Amygdala (tissue), 56 donors: ENCODE results near the gene KDM3A.
A peak's percentile ranks its signal among the peaks of the same experiment; 100 is the strongest.

ENCODE experiments used
- DNase-seq, 56 donors: peaks; one replicate each; lab custom pipeline; 2025; lab: John Stamatoyannopoulos, UW

The KDM3A gene

GRCh38 chr2:86510436-86510933, 69.3 kb downstream of the KDM3A start:
- no peak for DNase-seq

DNA sequence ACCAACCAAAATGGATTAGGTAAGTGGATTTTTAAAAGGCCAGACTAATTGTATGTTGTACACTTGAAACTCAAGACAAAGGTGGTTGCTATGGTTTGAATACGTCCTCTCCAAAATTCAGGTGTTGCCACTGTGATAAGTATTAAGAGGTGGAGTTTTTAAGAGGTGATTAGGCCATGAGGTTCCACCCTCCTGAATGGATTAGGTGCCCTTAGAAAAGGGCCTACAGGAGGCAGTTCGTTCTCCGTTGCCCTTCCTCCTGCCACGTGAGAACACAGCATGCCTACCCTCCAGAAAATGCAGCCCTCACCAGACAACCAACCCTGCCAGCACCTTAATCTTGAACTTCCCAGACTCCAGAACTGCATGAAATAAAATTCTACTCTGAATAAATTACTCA, 70.9 kb downstream of the KDM3A start:
- no peak for DNase-seq

DNA sequence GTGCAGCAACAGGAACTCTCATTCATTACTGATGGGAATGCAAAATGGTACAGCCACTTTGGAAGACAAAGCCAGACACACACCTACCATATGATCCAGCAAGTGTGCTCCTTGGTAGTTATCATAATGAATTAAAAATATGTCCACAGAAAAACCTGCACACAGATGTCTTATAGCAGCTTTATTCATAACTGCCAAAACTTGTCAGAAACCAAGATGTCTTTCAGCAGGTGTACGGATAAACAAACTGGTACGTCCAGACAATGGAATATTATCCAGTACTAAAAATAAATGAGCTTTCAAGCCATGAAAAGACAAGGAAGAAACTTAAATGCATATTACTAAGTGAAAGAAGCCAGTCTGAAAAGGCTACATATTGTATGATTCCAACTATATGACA, 71.7 kb downstream of the KDM3A start:
- no peak for DNase-seq

DNA sequence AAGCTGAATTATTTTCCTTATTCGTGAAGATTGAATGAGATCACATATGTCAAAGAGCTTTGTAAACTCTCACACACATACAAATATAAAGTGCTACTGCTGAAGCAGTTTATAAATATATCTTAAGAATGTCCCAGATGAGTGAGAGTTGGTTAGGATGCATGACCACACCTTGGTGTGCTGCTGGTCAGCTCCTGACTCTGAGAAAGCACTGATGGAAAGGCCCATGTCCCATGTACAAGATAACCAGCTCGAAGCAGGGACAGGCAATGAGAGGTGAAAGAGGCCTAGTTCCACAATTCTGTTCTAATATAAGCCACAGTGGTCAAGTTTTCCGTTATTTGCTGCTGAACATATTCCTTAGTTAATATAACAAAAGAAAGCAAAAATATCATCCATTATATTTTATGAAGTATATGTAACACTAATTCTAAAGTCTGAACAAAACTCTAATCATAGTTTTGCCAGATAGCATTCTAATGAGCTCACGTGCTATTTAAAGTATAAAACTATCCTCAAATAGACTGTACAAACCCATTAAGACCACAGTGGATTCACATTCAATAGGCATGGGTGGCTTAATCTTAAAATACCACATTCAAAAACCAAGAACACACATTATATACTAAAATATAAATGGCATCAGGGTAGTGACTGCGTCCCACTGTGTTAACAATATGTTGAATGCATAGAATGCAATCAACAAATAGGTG, 72.9 kb downstream of the KDM3A start:
- DNase-seq, result no peak

DNA sequence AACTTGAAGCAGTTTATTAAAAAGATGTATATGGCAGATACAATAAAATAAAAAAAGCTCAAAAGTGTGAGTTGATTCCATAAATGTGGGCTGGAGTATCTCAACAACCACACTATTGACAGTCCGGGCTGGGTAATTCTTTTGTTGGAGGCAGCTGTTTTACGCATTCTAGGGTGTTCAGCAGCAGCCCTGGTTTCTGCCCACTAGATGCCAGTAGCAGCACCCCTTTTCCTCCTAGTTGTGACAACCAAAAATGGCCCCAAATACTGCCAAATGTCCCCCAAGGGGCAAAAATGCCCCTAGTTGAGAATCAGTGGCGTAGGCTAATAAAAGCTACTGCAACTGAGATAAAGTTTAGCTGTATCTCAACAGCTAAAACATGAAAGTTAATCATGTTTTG, 77.3 kb downstream of the KDM3A start:
- DNase-seq, result peak in 36 of 56 donors; percentile 1 to 63 (median 16)

DNA sequence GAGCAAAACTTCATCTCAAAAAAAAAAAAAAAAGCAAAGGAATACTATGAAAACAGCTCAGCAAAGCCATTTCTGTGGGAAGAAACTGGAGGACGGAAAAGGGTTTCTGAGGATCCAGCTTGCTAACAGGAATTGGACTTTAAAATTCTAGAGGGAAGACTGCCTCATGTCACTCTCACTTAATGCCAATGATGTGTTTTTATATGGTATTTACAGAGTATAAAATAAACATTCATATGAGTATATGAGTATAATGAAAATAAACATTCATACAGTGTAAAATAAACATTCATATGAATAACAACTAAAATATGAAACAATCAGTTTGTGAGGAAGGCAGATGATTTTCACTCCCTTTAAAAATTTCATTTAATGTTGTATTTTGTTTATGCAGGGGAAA, 78.2 kb downstream of the KDM3A start:
- DNase-seq, result no peak

- DNase-seq, result no peak
Measured at GRCh38 chr2:86520153-86520552, 79.0 kb downstream of the KDM3A start.

GRCh38 chr2:86521922-86522321, 80.8 kb downstream of the KDM3A start:
- no peak for DNase-seq

DNA sequence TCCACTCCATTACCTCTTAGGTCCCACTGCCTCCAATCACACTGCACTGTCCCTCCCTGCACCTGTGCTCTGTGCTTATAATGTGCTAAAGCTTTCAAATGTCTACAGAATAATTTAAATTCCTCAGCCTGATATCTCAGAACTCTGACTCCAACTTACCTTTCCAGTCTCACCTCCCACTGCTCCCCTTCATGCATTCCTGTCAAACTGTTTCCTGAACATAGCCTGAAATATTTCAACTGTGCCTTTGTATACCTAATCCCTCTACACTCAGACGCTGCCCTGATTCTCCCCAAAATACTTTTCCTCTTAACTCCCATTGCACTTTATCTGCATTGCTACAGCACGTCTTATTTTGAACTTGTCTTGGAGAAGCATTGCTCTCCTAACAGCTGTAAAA, 81.5 kb downstream of the KDM3A start:
- no peak for DNase-seq

DNA sequence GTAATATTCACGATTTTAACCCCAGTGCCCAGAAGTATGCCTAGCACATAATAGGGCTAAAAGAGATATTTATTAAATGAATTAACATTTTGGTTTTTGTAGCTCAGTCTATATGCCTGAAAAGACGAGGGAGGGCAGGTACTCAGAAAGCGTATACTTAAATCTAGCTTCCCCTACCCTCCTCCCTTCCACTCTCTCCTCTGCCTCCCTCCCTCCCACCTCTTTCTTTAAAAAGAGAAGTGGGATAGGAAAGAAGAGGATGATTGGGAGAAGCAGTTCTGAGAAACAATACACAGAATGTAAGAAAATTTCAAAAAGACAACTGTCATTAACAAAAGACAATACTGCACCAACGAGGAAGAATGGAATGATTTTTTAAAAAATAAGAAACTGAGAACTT, 82.3 kb downstream of the KDM3A start:
- no peak for DNase-seq

GRCh38 chr2:86525421-86526340, 84.5 kb downstream of the KDM3A start:
- DNase-seq, result no peak

- no peak for DNase-seq
Measured at GRCh38 chr2:86533589-86533988, 92.4 kb downstream of the KDM3A start.

DNA sequence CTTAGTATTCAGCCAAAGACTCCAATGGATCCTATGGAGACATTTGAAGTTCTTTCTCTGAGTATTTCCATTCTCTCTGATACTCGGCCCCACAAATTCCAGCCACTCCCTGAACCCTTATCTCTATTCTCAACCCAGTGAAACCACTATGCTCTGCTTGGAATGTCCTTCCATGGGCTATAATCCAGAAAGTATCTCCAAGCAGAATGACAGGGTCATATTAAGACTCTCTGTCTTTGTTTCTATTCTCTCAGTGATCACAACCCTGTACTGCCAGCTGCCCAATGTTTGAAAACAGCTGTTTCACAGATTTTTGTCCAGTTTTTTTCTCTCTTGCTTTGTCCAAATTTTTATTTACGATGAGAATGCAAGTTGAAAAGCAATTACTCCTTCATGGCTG, 100.2 kb downstream of the KDM3A start:
- DNase-seq, result no peak
